ENCODE measurements around the gene RCSD1.
A peak's percentile ranks its signal among the peaks of the same experiment; 100 is the strongest.

The RCSD1 gene

GRCh38 chr1:167707942-167708341, 77.9 kb downstream of the RCSD1 start:
- DNase-seq (ENCODE audit: low read depth, low spot score), result no peak
- POLR2A ChIA-PET, result no interaction called here
- TF ChIP-seq CTCF (IDR thresholded peaks at IDR 0.05; ENCODE audit: insufficient read depth, low read length, missing control alignments), result no peak
- CTCF ChIA-PET, result interaction anchor here (1.1 to 3.9 kb wide), 4 partner anchors 7 to 375 kb away, joined by 3 to 18 read pairs (median 6); no protein-coding TSS in a partner anchor
- no peak overlapping the region for H3K4me3 ChIP-seq (ENCODE audit: low read depth, low read length)

GRCh38 chr1:167708940-167709389, 78.9 kb downstream of the RCSD1 start:
- no peak for DNase-seq (ENCODE audit: low read depth, low spot score)
- TF ChIP-seq CTCF (IDR thresholded peaks at IDR 0.05; ENCODE audit: insufficient read depth, low read length, missing control alignments), result no peak
- ChIA-PET POLR2A (no interaction called here), CTCF (interaction anchor here (3.9 kb wide), 1 partner anchor 21 kb away, joined by 18 read pairs; no protein-coding TSS in a partner anchor)
- H3K4me3 ChIP-seq (ENCODE audit: low read depth, low read length), result no peak overlapping the region

DNA sequence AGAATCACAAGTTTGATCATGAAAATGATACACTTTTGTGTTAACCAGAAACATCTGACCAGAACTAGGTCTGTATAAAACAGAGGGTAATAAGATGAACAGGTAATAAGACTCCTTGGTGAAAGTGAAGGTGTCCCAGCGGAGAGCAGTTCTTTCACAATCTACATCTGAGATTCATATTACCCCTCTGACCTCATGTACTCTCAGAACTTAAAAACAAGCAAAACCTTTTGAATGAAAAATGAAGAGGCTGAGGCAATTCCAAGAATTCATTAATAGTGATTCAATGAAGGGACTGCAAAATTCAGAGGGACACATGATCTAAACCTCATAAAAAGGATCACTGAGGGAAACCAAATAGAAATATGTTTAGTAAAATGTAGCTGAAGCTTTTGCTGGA, 80.8 kb downstream of the RCSD1 start:
- ChIA-PET POLR2A (no interaction called here), CTCF (no interaction called here)
- no peak for TF ChIP-seq CTCF (IDR thresholded peaks at IDR 0.05; ENCODE audit: insufficient read depth, low read length, missing control alignments)

DNA sequence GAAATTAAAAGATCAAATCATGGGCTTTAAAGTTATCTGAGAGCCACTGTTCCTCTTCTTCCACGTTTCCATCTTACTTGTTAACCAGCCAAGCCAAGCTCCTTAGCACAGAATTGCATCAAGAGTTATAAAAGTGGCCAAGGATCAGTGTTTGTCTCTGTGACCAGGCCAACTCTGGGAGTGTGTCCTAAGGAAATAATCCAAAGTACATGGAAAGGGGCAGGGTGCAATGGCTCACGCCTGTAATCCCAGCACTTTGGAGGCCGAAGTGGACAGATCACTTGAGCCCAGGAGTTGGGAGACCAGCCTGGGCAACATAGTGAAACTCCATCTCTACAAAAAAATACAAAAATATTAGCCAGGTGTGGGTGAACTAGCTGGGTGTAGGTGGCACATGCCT, 81.8 kb downstream of the RCSD1 start:
- DNase-seq (ENCODE audit: low read depth, low spot score), result no peak
- CTCF ChIA-PET, result interaction anchor here (0.9 to 1.7 kb wide), 2 partner anchors 24 to 433 kb away, joined by 3 to 5 read pairs; no protein-coding TSS in a partner anchor
- no peak for TF ChIP-seq CTCF (IDR thresholded peaks at IDR 0.05; ENCODE audit: insufficient read depth, low read length, missing control alignments)
- POLR2A ChIA-PET, result no interaction called here
- no peak overlapping the region for H3K4me3 ChIP-seq (ENCODE audit: low read depth, low read length)

More for the DNA sequence above, 80.8 kb downstream of the RCSD1 start:
- no peak overlapping the region for H3K4me3 ChIP-seq (ENCODE audit: low read depth, low read length)
- DNase-seq (ENCODE audit: low read depth, low spot score), result no peak

GRCh38 chr1:167713330-167714081, 83.5 kb downstream of the RCSD1 start:
- peak overlapping the region; percentile 99 for H3K4me3 ChIP-seq (ENCODE audit: low read depth, low read length)
- no peak for TF ChIP-seq CTCF (IDR thresholded peaks at IDR 0.05; ENCODE audit: insufficient read depth, low read length, missing control alignments)
- DNase-seq (ENCODE audit: low read depth, low spot score), result no peak
- POLR2A ChIA-PET, result interaction anchor here (0.9 kb wide), 1 partner anchor 8 kb away, joined by 3 read pairs; the partner anchor contains the start of gene MPZL1
- CTCF ChIA-PET, result interaction anchor here (0.7 to 4.9 kb wide), 7 partner anchors 11 to 372 kb away, joined by 3 to 26 read pairs (median 3); no protein-coding TSS in a partner anchor

DNA sequence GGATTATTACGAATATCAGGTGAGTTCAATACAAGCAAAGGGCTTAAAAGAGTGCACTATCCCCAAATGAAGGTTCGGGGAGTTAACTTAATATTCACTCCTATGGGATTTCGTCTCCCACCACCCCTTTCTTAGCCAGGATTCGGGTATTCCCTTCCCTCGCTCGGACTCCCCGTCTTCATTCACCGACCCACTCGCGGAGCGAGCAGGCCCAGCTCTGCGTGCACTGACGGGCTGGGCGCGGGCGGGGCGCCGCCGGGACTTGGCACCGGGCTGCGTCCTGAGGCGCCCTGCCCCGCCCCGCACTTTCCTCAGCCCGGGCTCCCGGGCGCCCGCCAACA, 84.0 kb downstream of the RCSD1 start:
- DNase-seq (ENCODE audit: low read depth, low spot score), result no peak
- POLR2A ChIA-PET, result no interaction called here
- TF ChIP-seq CTCF (IDR thresholded peaks at IDR 0.05; ENCODE audit: insufficient read depth, low read length, missing control alignments), result no peak
- CTCF ChIA-PET, result interaction anchor here (0.7 to 4.9 kb wide), 8 partner anchors 8 to 371 kb away, joined by 3 to 26 read pairs (median 9); no protein-coding TSS in a partner anchor
- peak overlapping the region; percentile 99 for H3K4me3 ChIP-seq (ENCODE audit: low read depth, low read length)

Measured in AG04449 (cell line).